Large intestine (tissue), 3 donors: ENCODE data around the gene MROH9. TPM values are rescaled to one million over a fixed set of nuclear protein-coding genes. Genes with fewer than 3 reads are reported as not detected.
A peak's percentile ranks its signal among the peaks of the same experiment; 100 is the strongest.

Source experiments
- DNase-seq, 2 donors: peaks; one replicate each; pipeline versions ENCODE4 v3.0.0 to v3.0.0-alpha.2; 2013
- H3K27ac ChIP-seq: one replicate; pipeline ENCODE4 v1.5.1; 2013; ENCODE audit warnings: low read length
- H3K27me3 ChIP-seq: 2 replicates; pipeline ENCODE4 v1.6.1; 2013; ENCODE audit warnings: low read length; ENCODE audit not compliant: control insufficient read depth, insufficient read depth
- H3K36me3 ChIP-seq: 2 replicates; pipeline ENCODE4 v1.6.1; 2013; ENCODE audit warnings: low read length; ENCODE audit not compliant: control insufficient read depth, insufficient read depth
- H3K4me1 ChIP-seq: one replicate; pipeline ENCODE4 v1.6.1; 2013; ENCODE audit warnings: low read length; ENCODE audit not compliant: control insufficient read depth, insufficient read depth
- H3K4me3 ChIP-seq: one replicate; pipeline ENCODE4 v1.5.1; 2013; ENCODE audit warnings: low read length
- H3K9me3 ChIP-seq: one replicate; pipeline ENCODE4 v1.6.1; 2013; ENCODE audit warnings: mild to moderate bottlenecking, low read depth, low read length, moderate library complexity; ENCODE audit not compliant: control insufficient read depth
- WGBS: methylation state at CpG from one replicate; pipeline ENCODE4 v1.1.5; 2013; ENCODE audit warnings: low lambda C conversion rate; ENCODE audit not compliant: insufficient coverage; 5-methylcytosine and 5-hydroxymethylcytosine counted together
- polyA plus RNA-seq: library from polyadenylated mRNA; unstranded; fragments of 120-200 nt; gene quantifications from one replicate; pipeline ENCODE4 v1.2.1, GENCODE V29; 2013

The MROH9 gene
- polyA plus RNA-seq, 1 donor, result not detected

DNA sequence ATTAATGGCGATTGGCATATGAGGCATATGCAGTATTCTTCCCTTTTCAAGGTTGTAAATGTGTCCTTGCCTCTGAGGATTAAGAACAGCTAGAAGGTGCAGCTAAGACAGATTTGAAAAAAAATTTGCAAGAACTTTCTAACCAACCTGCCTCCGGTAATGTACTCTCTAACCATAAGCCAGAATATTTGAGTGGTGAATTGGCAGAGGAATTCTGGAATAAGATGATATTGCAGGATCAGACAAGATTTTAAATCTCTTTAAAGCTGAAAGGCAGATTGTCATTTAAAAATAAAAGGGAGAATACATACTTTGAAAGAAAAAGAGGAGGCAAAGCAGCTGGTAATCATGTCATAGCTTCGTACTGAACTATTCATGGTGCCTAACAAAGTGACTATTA lies 29.2 kb downstream of the MROH9 start:
- H3K36me3 ChIP-seq, result no peaks in the 10 kb centered on the region
- H3K4me1 ChIP-seq, result no peaks in the 10 kb centered on the region
- 100% methylated on average over 2 of the region's 3 CpGs for WGBS
- H3K4me3 ChIP-seq, result no peak overlapping the region
- no peak for DNase-seq
- H3K27me3 ChIP-seq, result no peaks in the 10 kb centered on the region
- H3K9me3 ChIP-seq, result no peaks in the 10 kb centered on the region
- H3K27ac ChIP-seq, result no peak overlapping the region

DNA sequence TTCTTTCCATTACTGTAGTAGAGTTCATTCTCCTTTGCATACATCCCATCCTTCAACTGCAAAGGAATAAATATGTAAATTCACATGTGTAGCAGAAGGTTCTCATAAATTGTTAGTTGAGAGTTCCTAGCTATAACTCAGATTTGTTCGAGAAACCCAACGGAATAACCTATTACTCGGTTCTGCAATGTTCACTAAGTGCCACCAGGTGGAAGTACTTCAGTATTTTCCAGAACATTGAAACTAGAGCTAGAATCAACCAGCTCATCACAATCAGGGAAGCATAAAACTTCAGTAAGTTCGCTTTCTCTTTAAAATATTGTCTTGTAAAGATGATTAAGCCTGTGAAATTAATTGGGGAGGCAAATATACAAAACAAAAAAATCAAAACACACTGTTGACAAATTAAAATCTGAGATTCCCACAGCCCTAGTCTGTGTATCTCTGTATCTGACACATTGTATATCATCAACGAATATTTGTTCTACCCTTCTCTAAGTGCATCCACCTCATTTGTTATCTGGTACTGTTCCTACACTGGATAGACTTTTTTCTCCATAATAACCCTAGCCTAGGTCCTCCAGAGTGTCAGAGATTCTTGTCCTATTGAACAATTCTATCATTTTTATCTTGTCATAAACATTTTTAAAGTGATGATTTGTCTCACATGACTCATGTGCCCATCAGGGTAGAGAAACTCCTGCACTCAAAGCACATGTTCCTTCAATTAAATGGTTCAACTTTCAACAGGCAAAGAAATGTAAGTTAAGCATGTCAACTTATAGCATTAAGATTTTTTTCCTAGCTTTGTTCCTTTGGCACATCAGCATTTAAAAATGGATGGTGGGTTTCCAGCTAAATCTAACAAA lies 31.9 kb downstream of the MROH9 start:
- H3K36me3 ChIP-seq, result no peaks in the 10 kb centered on the region
- H3K27me3 ChIP-seq, result no peaks in the 10 kb centered on the region
- no peak overlapping the region for H3K4me3 ChIP-seq
- no peaks in the 10 kb centered on the region for H3K4me1 ChIP-seq
- DNase-seq, result peak; percentile 33 to 39
- H3K27ac ChIP-seq, result no peak overlapping the region
- WGBS, result 67% methylated on average over 1 of the region's 5 CpGs
- H3K9me3 ChIP-seq, result no peaks in the 10 kb centered on the region

DNA sequence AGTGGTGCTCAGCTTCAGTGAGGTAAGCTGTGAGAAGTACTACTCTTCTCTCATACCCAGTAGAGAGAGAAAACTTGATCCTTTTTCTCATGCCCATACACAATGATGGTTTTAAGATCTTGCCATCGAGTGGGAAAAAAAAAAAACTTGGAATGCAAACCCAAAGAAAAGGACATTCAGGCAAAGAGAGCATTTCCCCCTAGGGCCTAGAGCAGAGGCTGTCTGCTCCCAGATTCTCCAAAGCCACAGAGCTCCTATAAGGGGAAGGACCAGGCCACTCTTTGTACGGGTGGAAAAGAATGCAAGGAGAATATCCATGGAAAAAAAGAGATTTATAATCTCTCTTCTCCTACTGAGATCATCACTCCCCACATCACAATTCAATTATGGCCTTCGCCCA lies 34.9 kb downstream of the MROH9 start:
- Histone ChIP-seq H3K4me1 (no peaks in the 10 kb centered on the region), H3K27me3 (no peaks in the 10 kb centered on the region), H3K9me3 (no peaks in the 10 kb centered on the region), H3K4me3 (no peak overlapping the region), H3K36me3 (no peaks in the 10 kb centered on the region), H3K27ac (no peak overlapping the region)
- WGBS, result no CpG with 5 or more reads among the region's 3 CpGs
- DNase-seq, result no peak

DNA sequence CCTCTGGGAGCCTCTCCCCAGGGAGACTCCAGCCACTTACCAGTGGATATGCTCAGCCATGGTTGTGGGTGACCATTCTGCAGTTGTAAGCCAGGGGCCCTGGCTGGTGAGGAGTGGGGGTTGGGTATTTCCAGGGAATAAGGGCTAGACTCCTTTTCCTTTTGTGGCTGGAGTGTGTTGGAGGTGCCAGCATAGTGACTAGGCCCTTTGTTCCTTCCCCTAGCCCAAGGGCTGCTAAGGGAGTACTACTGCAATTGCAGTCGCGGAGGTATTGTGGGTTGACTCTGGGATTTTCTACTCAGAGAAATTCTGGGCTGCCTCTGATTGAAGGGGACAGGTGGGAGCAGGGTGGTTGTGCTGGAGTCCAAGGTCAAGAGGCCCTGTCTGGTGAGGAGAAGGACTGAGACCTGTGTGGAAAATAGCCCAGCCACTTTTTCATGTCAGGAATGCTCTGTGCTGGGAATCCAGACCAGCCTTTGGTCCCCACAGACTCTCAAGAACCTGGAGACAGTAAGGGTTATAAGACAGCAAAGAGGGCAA lies 43.1 kb downstream of the MROH9 start:
- DNase-seq, result no peak
- H3K36me3 ChIP-seq, result no peaks in the 10 kb centered on the region

DNA sequence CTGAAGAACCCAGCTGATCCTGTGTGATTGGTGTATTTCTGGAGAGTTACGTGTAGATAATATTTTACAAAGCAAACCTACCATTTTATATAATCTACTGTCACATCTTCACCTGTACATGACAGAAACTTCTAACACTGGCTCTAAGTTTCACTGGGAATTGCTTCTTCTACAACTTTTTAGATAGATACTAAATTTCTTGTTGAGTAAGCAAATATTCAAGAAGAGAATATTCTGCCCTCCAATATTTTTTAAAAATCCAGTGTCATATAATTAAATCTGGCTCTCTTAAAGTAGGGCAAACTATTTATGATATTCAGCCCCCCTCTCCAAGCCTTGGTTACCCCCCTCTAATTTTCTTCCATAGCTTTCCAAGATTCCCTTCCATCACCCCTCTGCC lies 50.1 kb downstream of the MROH9 start:
- no peak overlapping the region for H3K4me3 ChIP-seq
- peaks cover 3% of the 10 kb centered on the region for H3K4me1 ChIP-seq
- no peaks in the 10 kb centered on the region for H3K36me3 ChIP-seq
- 100% methylated on average over 1 of the region's 1 CpG for WGBS
- H3K27ac ChIP-seq, result no peak overlapping the region
- H3K9me3 ChIP-seq, result no peaks in the 10 kb centered on the region
- H3K27me3 ChIP-seq, result no peaks in the 10 kb centered on the region
- no peak for DNase-seq

More for the DNA sequence above, 43.1 kb downstream of the MROH9 start:
- Histone ChIP-seq H3K27ac (no peak overlapping the region), H3K4me3 (no peak overlapping the region), H3K27me3 (no peaks in the 10 kb centered on the region), H3K9me3 (no peaks in the 10 kb centered on the region), H3K4me1 (no peaks in the 10 kb centered on the region)
- no CpG with 5 or more reads among the region's 2 CpGs for WGBS

DNA sequence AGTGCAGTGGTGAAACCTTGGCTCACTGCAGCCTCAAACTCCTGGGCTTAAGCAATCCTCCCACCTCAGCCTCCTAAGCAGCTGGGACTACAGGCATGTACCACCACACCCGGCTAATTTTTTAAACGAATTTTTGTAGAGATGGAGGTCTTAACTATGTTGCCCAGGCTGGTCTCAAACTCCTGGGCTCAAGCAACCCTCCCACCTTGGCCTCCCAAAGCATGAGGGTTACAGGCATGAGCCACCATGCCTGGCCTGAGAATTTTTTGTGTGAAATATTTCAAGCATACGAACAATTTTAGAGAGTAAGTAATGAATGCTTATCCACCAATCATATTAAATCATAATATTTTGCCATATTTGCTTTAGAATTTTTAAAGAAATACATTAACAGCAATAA lies 51.6 kb downstream of the MROH9 start:
- Histone ChIP-seq H3K27ac (no peak overlapping the region), H3K4me1 (peaks cover 3% of the 10 kb centered on the region), H3K36me3 (no peaks in the 10 kb centered on the region), H3K9me3 (no peaks in the 10 kb centered on the region), H3K27me3 (no peaks in the 10 kb centered on the region), H3K4me3 (no peak overlapping the region)
- WGBS, result no CpG with 5 or more reads among the region's 3 CpGs
- DNase-seq, result no peak

DNA sequence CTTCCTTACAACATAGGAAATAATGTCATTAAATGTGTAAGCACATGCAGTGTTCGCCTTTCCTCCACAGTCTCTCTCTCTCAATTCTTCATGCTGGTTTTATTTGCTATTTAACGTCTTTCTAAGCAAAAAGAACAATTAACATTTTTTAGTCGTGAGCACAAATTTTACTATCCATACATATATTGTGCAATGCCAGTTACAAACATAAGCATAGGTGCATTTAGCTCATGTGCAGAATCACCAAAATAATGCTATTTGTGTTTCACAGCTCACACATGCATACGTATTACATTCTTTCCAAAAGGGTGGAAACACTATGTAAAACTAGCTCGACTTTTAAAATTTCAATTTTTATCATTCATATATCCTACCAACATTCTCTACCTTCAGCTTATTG lies 52.1 kb downstream of the MROH9 start:
- H3K27ac ChIP-seq, result no peak overlapping the region
- no peaks in the 10 kb centered on the region for H3K36me3 ChIP-seq
- peaks cover 3% of the 10 kb centered on the region for H3K4me1 ChIP-seq
- no peaks in the 10 kb centered on the region for H3K9me3 ChIP-seq
- H3K27me3 ChIP-seq, result no peaks in the 10 kb centered on the region
- H3K4me3 ChIP-seq, result no peak overlapping the region
- WGBS, result 88% methylated on average over 3 of the region's 5 CpGs
- no peak for DNase-seq

DNA sequence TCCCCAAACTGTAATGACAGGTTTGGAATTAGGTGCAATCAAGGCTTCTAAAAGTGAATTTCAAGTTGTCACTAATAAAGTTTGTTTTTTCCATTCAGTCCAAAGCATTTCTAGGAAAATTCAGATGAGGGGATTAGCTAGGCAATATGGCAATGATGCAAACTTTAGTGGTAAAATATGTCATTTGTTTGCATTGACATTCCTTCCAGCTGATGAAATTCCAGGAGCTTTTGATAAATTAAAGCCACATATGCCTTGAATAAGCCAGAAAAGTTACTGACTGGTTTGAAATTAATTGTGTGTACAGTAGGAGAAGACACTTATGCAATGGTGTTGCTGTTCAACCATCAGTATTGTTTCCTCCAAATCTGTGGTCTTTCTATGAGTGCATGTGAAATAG lies 57.8 kb downstream of the MROH9 start:
- Histone ChIP-seq H3K27ac (no peak overlapping the region), H3K4me1 (no peaks in the 10 kb centered on the region), H3K9me3 (no peaks in the 10 kb centered on the region), H3K36me3 (no peaks in the 10 kb centered on the region), H3K4me3 (no peak overlapping the region), H3K27me3 (no peaks in the 10 kb centered on the region)
- DNase-seq, result no peak

DNA sequence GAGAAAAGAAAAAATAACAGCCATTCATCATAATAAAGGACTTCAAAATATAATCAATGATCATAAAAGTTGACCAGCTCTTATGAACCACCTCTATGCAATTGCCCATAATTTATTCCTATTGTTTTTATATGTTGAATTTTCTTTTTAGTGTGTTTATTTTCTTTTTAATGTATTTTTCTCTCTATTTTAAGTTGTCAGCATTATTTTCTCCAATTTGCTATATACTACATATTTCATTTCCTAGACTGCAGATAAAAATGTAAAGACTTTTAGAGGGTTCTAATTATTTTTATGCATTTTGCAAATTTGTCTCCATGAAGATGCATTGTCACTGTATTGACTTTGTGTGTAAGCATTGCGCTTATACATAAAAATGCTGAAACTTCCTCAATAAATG lies 58.4 kb downstream of the MROH9 start:
- no peak for DNase-seq
- H3K4me1 ChIP-seq, result no peaks in the 10 kb centered on the region
- no peak overlapping the region for H3K4me3 ChIP-seq
- no peaks in the 10 kb centered on the region for H3K27me3 ChIP-seq
- no peaks in the 10 kb centered on the region for H3K36me3 ChIP-seq
- no peak overlapping the region for H3K27ac ChIP-seq
- no CpG with 5 or more reads among the region's 1 CpG for WGBS
- H3K9me3 ChIP-seq, result no peaks in the 10 kb centered on the region

DNA sequence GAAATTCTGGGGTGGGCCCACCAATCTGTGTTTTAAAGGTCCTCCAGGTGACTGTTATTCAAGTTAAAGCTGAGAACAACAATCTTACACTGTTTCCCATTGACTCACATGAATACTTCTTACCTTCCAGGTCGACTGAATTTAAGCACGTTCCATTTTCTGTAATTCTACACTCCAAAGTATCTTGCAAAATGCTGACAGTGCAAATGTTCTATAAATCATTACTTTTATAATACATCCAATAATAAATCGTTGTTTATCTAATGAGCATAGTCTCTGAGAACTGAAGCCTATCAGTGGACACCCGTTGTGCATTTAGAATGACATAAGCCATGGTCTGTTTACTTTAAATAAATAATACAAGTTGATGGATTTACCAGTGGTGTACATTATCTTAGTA lies 79.5 kb downstream of the MROH9 start:
- DNase-seq, result no peak
- no peaks in the 10 kb centered on the region for H3K9me3 ChIP-seq
- H3K27me3 ChIP-seq, result no peaks in the 10 kb centered on the region
- H3K4me1 ChIP-seq, result no peaks in the 10 kb centered on the region
- no peaks in the 10 kb centered on the region for H3K36me3 ChIP-seq
- H3K4me3 ChIP-seq, result no peak overlapping the region
- H3K27ac ChIP-seq, result no peak overlapping the region
- WGBS, result 60% methylated on average over 1 of the region's 4 CpGs

DNA sequence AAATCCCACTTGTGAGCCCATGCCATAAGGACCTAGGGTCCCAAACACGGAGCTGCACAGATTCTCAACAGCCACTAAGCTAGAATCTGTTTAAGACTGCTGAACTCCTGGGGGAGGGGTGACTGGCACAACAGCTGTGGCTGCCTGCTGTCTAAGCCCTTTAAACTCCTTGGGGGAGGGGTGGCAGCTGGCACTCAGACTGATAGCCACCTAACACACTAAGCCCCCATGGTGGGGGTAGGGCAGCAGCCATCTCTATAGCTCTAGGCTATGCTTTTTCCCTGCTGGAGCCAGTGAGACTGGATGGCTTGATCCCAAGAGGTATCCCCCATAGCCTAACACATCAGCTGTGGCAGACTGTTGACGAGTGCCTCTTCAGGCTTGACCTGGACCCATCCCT lies 82.1 kb downstream of the MROH9 start:
- no peaks in the 10 kb centered on the region for H3K36me3 ChIP-seq
- no CpG with 5 or more reads among the region's 2 CpGs for WGBS
- H3K9me3 ChIP-seq, result no peaks in the 10 kb centered on the region
- no peak for DNase-seq
- H3K4me3 ChIP-seq, result no peak overlapping the region
- no peak overlapping the region for H3K27ac ChIP-seq
- no peaks in the 10 kb centered on the region for H3K4me1 ChIP-seq
- no peaks in the 10 kb centered on the region for H3K27me3 ChIP-seq
